Sciatic nerve (tissue), 2 donors: ENCODE results near the gene MBD2. TPM values are rescaled to one million over a fixed set of nuclear protein-coding genes. Genes with fewer than 3 reads are reported as not detected.
"Not testable (repeated sequence)": the region's sequence is repeated elsewhere in the genome, so short reads cannot be mapped to it uniquely, and the experiment has no call there.

Source experiments
- ATAC-seq: fragments of 200-7000 bp; cut with Tn5 transposase; one replicate; pipeline ENCODE4 v1.9.1; 2020; ENCODE audit warnings: mild to moderate bottlenecking, moderate library complexity
- DNase-seq: peaks from one replicate; pipeline ENCODE4 v3.0.0-alpha.2; 2020; ENCODE audit warnings: low spot score
- intact Hi-C: fragments of 100-400 bp; cut with DNase I; formaldehyde crosslinking; loops from one replicate; pipeline ENCODE4 v1.14.2; 2022
- total RNA-seq: library from RNA; stranded (reverse); fragmentation: NEBNext Ultra II Directional; extraction: Animal tissue kit (Norgen Biotek cat#: 25700); gene quantifications from one replicate; pipeline ENCODE4 v1.2.1, GENCODE V29; 2021
- donor health status: DM: no; HTN: no; CAD: no.
- donor health status: DM: no; HTN: no; CAD: no.

The MBD2 gene
- total RNA-seq, result 86.8 TPM

- ATAC-seq (peak; percentile 99), DNase-seq (peak; percentile 95)
- intact Hi-C loops, result no loop called here
These were observed at the start of gene MBD2 for GRCh38 chr18:54224379-54225014. Gene MBD2, minus strand, starts transcription at chr18:54224669. Its CDS starts 110 bp downstream, at chr18:54224559.

GRCh38 chr18:54269893-54270844, 45.7 kb upstream of the MBD2 start:
- no peak for DNase-seq
- ATAC-seq, result peak; percentile 57
- intact Hi-C loops, result no loop called here

- intact Hi-C loops, result no loop called here
- peak; percentile 1 for ATAC-seq
- no peak for DNase-seq
These were observed 44.3 kb upstream of the MBD2 start for GRCh38 chr18:54268751-54269150.

- DNase-seq (no peak), ATAC-seq (no peak)
- intact Hi-C loops, result no loop called here
These were observed 43.2 kb upstream of the MBD2 start for GRCh38 chr18:54267701-54268100.

- intact Hi-C loops, result loop anchor here (5.0 kb wide), 1 partner anchor 722 kb away; no protein-coding TSS in a partner anchor
- DNase-seq, result no peak
- no peak for ATAC-seq
These were observed 39.5 kb upstream of the MBD2 start for GRCh38 chr18:54263904-54264336.

- no peak for DNase-seq
- intact Hi-C loops, result loop anchor here (5.0 kb wide), 1 partner anchor 720 kb away; no protein-coding TSS in a partner anchor
- ATAC-seq, result peak; percentile 59
These were observed 37.4 kb upstream of the MBD2 start for GRCh38 chr18:54261894-54262293.

- intact Hi-C loops, result loop anchor here (5.0 kb wide), 1 partner anchor 718 kb away; no protein-coding TSS in a partner anchor
- DNase-seq, result no peak
- ATAC-seq, result no peak
These were observed 36.1 kb upstream of the MBD2 start for GRCh38 chr18:54260396-54261072.

GRCh38 chr18:54257818-54258217, 33.3 kb upstream of the MBD2 start:
- ATAC-seq, intact Hi-C loops, DNase-seq: not testable (repeated sequence)

- intact Hi-C loops, result no loop called here
- ATAC-seq (peak; percentile 40), DNase-seq (no peak)
These were observed 32.5 kb upstream of the MBD2 start for GRCh38 chr18:54257015-54257414.

- ATAC-seq (no peak), DNase-seq (no peak)
- intact Hi-C loops, result no loop called here
These were observed 30.7 kb upstream of the MBD2 start for GRCh38 chr18:54255141-54255540.

GRCh38 chr18:54254265-54254758, 29.8 kb upstream of the MBD2 start:
- no peak for ATAC-seq
- intact Hi-C loops, result no loop called here
- DNase-seq, result no peak

- intact Hi-C loops, result no loop called here
- DNase-seq, result no peak
- ATAC-seq, result peak; percentile 88
These were observed 27.3 kb upstream of the MBD2 start for GRCh38 chr18:54251606-54252390.

GRCh38 chr18:54250846-54251261, 26.4 kb upstream of the MBD2 start:
- DNase-seq, result no peak
- intact Hi-C loops, result no loop called here

GRCh38 chr18:54247511-54248175, 23.2 kb upstream of the MBD2 start:
- intact Hi-C loops, result no loop called here
- DNase-seq, result no peak
- no peak for ATAC-seq

More at GRCh38 chr18:54250846-54251261, 26.4 kb upstream of the MBD2 start:
- ATAC-seq, result no peak

GRCh38 chr18:54242327-54242726, 17.9 kb upstream of the MBD2 start:
- no peak for ATAC-seq
- intact Hi-C loops, result no loop called here
- no peak for DNase-seq

GRCh38 chr18:54241483-54241882, 17.0 kb upstream of the MBD2 start:
- ATAC-seq (peak; percentile 37), DNase-seq (no peak)

GRCh38 chr18:54240629-54241107, 16.2 kb upstream of the MBD2 start:
- ATAC-seq (peak; percentile 61), DNase-seq (no peak)
- intact Hi-C loops, result no loop called here

More at GRCh38 chr18:54241483-54241882, 17.0 kb upstream of the MBD2 start:
- intact Hi-C loops, result no loop called here

GRCh38 chr18:54239601-54240000, 15.1 kb upstream of the MBD2 start:
- intact Hi-C loops, result no loop called here
- DNase-seq (no peak), ATAC-seq (no peak)
